Hepatocyte (in vitro differentiated cells): ENCODE measurements around the gene ARF5. TPM values are rescaled to one million over a fixed set of nuclear protein-coding genes. Genes with fewer than 3 reads are reported as not detected.

Experiments used
- DNase-seq: peaks from one replicate; pipeline ENCODE4 v3.0.0-alpha.2; 2016; ENCODE audit warnings: low spot score
- H2AFZ ChIP-seq: fragments of 200-600 bp; sonication (generic); 2 replicates; pipeline ENCODE4 v1.6.0; 2016; ENCODE audit warnings: antibody characterized with exemption, mild to moderate bottlenecking
- H3K27ac ChIP-seq: fragments of 200-600 bp; sonication (generic); 2 replicates; pipeline ENCODE4 v1.5.1; 2016; ENCODE audit warnings: mild to moderate bottlenecking
- H3K27me3 ChIP-seq: fragments of 200-600 bp; sonication (generic); 2 replicates; pipeline ENCODE4 v1.6.1; 2016
- H3K36me3 ChIP-seq: fragments of 200-600 bp; sonication (generic); replicated peaks from 2 replicates; pipeline ENCODE4 v1.5.1; 2016; ENCODE audit warnings: low read depth; ENCODE audit not compliant: insufficient read depth
- H3K4me1 ChIP-seq: fragments of 200-600 bp; sonication (generic); 2 replicates; pipeline ENCODE4 v1.5.1; 2016; ENCODE audit warnings: mild to moderate bottlenecking, moderate library complexity; ENCODE audit not compliant: insufficient read depth
- H3K4me2 ChIP-seq: fragments of 200-600 bp; sonication (generic); 2 replicates; pipeline ENCODE4 v1.6.0; 2016
- H3K4me3 ChIP-seq: fragments of 200-600 bp; sonication (generic); 2 replicates; pipeline ENCODE4 v1.5.1; 2016; ENCODE audit warnings: mild to moderate bottlenecking
- H3K79me2 ChIP-seq: fragments of 200-600 bp; sonication (generic); 2 replicates; pipeline ENCODE4 v1.6.0; 2017; ENCODE audit warnings: mild to moderate bottlenecking
- H3K9me2 ChIP-seq: fragments of 200-600 bp; sonication (generic); replicated peaks from 2 replicates; pipeline ENCODE4 v1.6.0; 2017; ENCODE audit warnings: mild to moderate bottlenecking; ENCODE audit not compliant: insufficient read depth
- H3K9me3 ChIP-seq: fragments of 200-600 bp; sonication (generic); 2 replicates; pipeline ENCODE4 v1.5.1; 2016; ENCODE audit warnings: low read depth, mild to moderate bottlenecking
- H4K20me1 ChIP-seq: fragments of 200-600 bp; sonication (generic); 2 replicates; pipeline ENCODE4 v1.6.0; 2016; ENCODE audit warnings: mild to moderate bottlenecking; ENCODE audit not compliant: insufficient read depth, poor library complexity, severe bottlenecking
- EZH2 ChIP-seq: fragments of 200-600 bp; sonication (generic); IDR thresholded peaks from 2 replicates; pipeline ENCODE4 v1.6.1; 2016; ENCODE audit warnings: antibody characterized with exemption, mild to moderate bottlenecking, borderline replicate concordance
- EZH2phosphoT487 ChIP-seq: fragments of 200-600 bp; sonication (generic); IDR thresholded peaks from one replicate; pipeline ENCODE4 v1.6.1; 2018; ENCODE audit warnings: antibody characterized with exemption, mild to moderate bottlenecking, low read depth, moderate library complexity; ENCODE audit not compliant: unreplicated experiment, severe bottlenecking
- WGBS: methylation state at CpG from one replicate; pipeline ENCODE4 v1.1.6; 2016; ENCODE audit warnings: low lambda C conversion rate; ENCODE audit errors: missing lambda C conversion rate; 5-methylcytosine and 5-hydroxymethylcytosine counted together
- polyA plus RNA-seq: library from polyadenylated mRNA; unstranded; fragments of >200 nt; fragmentation: Nextera tagmentation; extraction: Ambion mirVana; gene quantifications from 2 replicates; pipeline ENCODE4 v1.2.1, GENCODE V29; 2016
- total RNA-seq: library from RNA; depleted of rRNA; stranded (reverse); fragments of >200 nt; gene quantifications from 2 replicates; pipeline ENCODE4 v1.2.3, GENCODE V29; 2014
- TF ChIP-seq, protein P1 (sequence below): fragments of 200-600 bp; sonication (generic); IDR thresholded peaks from 2 replicates; pipeline ENCODE4 v1.5.1; 2016; ENCODE audit warnings: antibody characterized with exemption, mild to moderate bottlenecking; ENCODE audit not compliant: poor library complexity

Gene ARF5
- total and polyA plus RNA-seq, 2 experiments from 2014 or later, result 237 to 243 TPM

DNA sequence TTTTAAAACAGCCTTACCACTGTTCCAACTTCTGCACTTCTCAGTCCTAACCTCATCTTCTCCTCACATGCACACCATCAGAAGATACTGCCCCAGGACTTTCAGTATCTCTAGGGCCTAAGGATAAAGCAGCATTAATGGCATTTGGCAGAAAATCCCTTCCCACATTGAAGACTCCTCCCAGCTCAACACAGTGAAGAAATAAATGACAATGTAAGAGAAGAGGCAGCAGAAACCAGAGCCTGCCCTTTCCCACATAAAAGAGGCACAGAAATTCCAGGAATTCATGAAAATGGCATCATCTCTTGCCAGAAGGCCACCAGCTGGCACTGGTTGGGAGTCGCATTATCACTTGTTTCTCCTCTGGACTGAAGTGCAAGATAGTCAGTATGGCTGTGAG, 6.5 kb upstream of the ARF5 start:
- 100% methylated on average over 1 of the region's 1 CpG for WGBS
- no peaks in the 10 kb centered on the region for H3K9me3 ChIP-seq
- H3K4me1 ChIP-seq, result peaks cover 17% of the 10 kb centered on the region
- H3K4me2 ChIP-seq, result no peak overlapping the region
- H3K27ac ChIP-seq, result no peak overlapping the region
- H3K4me3 ChIP-seq, result no peak overlapping the region
- H3K36me3 ChIP-seq, result no peaks in the 10 kb centered on the region
- H3K9me2 ChIP-seq, result no peaks in the 10 kb centered on the region
- peaks cover 49% of the 10 kb centered on the region for H3K79me2 ChIP-seq
- TF ChIP-seq, protein P1, sequence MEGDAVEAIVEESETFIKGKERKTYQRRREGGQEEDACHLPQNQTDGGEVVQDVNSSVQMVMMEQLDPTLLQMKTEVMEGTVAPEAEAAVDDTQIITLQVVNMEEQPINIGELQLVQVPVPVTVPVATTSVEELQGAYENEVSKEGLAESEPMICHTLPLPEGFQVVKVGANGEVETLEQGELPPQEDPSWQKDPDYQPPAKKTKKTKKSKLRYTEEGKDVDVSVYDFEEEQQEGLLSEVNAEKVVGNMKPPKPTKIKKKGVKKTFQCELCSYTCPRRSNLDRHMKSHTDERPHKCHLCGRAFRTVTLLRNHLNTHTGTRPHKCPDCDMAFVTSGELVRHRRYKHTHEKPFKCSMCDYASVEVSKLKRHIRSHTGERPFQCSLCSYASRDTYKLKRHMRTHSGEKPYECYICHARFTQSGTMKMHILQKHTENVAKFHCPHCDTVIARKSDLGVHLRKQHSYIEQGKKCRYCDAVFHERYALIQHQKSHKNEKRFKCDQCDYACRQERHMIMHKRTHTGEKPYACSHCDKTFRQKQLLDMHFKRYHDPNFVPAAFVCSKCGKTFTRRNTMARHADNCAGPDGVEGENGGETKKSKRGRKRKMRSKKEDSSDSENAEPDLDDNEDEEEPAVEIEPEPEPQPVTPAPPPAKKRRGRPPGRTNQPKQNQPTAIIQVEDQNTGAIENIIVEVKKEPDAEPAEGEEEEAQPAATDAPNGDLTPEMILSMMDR, result no peak
- no peak for TF ChIP-seq EZH2phosphoT487
- no peak overlapping the region for H2AFZ ChIP-seq
- H3K27me3 ChIP-seq, result no peaks in the 10 kb centered on the region
- peaks cover 17% of the 10 kb centered on the region for H4K20me1 ChIP-seq
- no peak for DNase-seq

DNA sequence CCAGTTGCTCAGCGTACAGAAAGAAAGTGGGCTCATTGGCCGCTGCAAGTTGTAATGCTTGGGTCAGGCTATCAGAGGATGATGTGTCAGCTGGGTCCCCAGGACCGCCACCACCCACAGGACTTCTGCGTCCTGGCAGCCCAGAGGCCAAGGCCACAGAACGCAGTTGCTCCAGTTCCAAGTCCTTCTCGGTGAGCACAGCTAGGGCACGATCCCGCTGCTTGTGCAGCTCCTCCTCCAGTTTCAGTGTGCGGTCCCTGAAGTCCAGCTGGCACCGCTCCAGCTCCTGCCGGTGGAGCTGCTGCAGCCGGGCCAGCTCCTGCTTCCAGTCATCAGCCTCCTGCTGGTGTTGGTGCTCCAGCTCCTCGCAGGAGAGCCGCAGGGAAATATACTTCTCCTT, 5.8 kb upstream of the ARF5 start:
- DNase-seq, result no peak
- H3K4me3 ChIP-seq, result no peak overlapping the region
- H3K79me2 ChIP-seq, result peaks cover 49% of the 10 kb centered on the region
- no peaks in the 10 kb centered on the region for H3K27me3 ChIP-seq
- WGBS, result 90% methylated on average over 14 of the region's 14 CpGs
- H3K27ac ChIP-seq, result no peak overlapping the region
- H2AFZ ChIP-seq, result no peak overlapping the region
- H3K36me3 ChIP-seq, result no peaks in the 10 kb centered on the region
- H3K4me2 ChIP-seq, result no peak overlapping the region
- TF ChIP-seq, protein P1, result no peak
- TF ChIP-seq EZH2, result no peak
- no peak for TF ChIP-seq EZH2phosphoT487
- no peaks in the 10 kb centered on the region for H3K9me2 ChIP-seq
- H3K4me1 ChIP-seq, result peaks cover 17% of the 10 kb centered on the region
- H4K20me1 ChIP-seq, result peaks cover 17% of the 10 kb centered on the region
- H3K9me3 ChIP-seq, result no peaks in the 10 kb centered on the region

DNA sequence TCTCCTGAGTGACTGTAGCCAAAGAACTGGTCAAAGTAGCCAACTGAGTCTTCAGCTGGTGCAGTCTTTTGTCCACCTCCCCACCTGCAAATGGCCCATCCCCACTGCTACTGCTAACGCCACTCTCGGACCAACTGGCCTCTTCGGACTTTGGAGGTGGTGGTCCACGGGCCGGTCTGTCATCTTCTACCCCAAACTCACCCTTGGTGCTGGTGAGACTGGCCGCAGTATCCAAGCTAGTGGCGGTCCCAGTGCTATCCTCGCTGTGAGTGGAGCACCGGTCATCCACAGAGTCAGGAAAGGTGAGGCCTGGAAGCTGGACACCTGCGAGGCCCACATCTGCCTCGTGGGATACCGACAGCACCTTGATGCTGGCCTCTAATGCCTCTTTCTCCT, 3.6 kb upstream of the ARF5 start:
- peak overlapping the region; percentile 77 for H2AFZ ChIP-seq
- H3K36me3 ChIP-seq, result no peaks in the 10 kb centered on the region
- H3K4me2 ChIP-seq, result peak overlapping the region; percentile 96
- H3K4me3 ChIP-seq, result peak overlapping the region; percentile 54
- peaks cover 24% of the 10 kb centered on the region for H4K20me1 ChIP-seq
- no peaks in the 10 kb centered on the region for H3K27me3 ChIP-seq
- TF ChIP-seq EZH2phosphoT487, result no peak
- TF ChIP-seq, protein P1, result no peak
- no peak for TF ChIP-seq EZH2
- DNase-seq, result no peak
- peaks cover 60% of the 10 kb centered on the region for H3K79me2 ChIP-seq
- H3K27ac ChIP-seq, result peak overlapping the region; percentile 92
- H3K9me2 ChIP-seq, result no peaks in the 10 kb centered on the region
- peaks cover 24% of the 10 kb centered on the region for H3K4me1 ChIP-seq
- no peaks in the 10 kb centered on the region for H3K9me3 ChIP-seq
- WGBS, result 56% methylated on average over 12 of the region's 12 CpGs
